ENCODE results near the gene STMND1. TPM values are rescaled to one million over a fixed set of nuclear protein-coding genes. Genes with fewer than 3 reads are reported as not detected.

The STMND1 gene
- not detected in 2 replicates for total RNA-seq
- polyA plus RNA-seq: not detected in 2 replicates

DNA sequence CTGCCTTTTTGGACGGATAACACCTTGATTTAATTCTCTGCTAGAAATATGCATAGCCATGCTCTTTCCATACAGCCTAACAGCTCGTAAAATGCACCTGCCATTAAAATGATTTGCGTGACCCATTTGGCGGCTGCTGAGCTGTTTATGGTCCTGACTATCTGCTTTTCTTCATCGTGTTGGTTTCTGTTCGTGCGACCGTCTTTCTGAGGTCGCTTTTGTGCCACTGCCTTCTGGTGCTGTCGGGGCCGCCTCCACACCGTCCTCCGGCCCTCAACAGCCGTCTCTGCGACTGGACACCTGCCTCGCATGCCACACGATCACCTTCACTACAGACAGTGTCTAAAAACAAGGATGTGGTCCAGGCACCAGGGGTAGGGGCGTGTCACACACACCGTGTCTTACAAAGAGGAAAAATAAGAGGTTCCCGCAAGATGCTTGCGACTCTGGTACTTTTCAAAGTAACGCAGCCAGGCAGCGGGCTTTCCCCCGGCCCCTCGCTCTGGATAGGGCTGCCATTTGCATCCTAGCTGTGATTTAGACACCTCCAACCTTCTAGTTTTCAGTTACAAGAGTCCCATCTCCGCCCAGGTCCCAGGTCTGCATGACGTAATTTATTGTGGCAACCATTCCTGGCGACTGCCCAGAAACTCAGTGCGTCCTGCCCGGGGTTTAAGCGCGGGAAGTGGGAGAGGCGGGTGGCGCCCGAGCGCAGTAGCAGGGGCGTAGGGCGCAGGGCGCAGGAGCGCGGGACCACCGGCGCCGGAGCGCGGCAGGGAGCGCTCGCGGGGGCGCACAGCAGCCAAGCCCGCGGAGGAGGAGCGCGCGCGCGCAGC is at the start of gene STMND1:
Gene STMND1, plus strand, starts transcription at position 629 of the 836 bp plus-strand sequence. CDS start 208 bp downstream, outside the sequence.
- DNase-seq (ENCODE audit: low read depth in 1 of 2, low spot score in 1 of 2): peak; percentile 45
- H3K27me3 ChIP-seq: peaks cover 40% of the 10 kb centered on the region
- H3K4me1 ChIP-seq (ENCODE audit: low read depth): peaks cover 11% of the 10 kb centered on the region
- H3K4me3 ChIP-seq: peak within 1 kb of the TSS; percentile 34
- H3K9me3 ChIP-seq (ENCODE audit: low read depth): no peaks in the 10 kb centered on the region
- no peaks in the 10 kb centered on the region for H3K36me3 ChIP-seq
- H3K27ac ChIP-seq: no peak within 1 kb of the TSS
- no peak for TF ChIP-seq CTCF (IDR thresholded peaks at IDR 0.05; ENCODE audit: low read depth, low read length)

DNA sequence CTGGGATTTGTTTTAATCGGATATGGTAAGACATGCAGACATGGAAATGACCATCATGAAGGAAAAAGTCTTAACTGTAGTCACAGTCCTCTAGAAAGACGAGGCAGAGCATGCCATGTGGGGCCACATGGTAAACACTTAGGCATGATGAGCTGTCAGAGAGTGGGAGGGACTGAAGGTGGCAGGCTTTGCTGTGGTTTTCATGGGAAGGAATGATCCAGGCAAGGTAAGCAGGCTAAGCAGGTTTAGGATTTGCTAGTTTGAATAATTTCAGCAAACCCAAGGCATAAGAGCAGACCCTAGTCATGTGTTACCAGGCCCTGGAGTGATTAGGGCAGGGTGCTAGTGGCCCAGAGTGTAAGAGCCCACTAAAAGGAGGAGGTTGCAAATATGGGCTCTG is 47.2 kb upstream of the STMND1 start:
- DNase-seq (ENCODE audit: low read depth in 1 of 2, low spot score in 1 of 2): no peak
- Histone ChIP-seq H3K4me1 (ENCODE audit: low read depth) (no peaks in the 10 kb centered on the region), H3K36me3 (no peaks in the 10 kb centered on the region), H3K27ac (no peak overlapping the region), H3K9me3 (ENCODE audit: low read depth) (no peaks in the 10 kb centered on the region), H3K27me3 (no peaks in the 10 kb centered on the region), H3K4me3 (no peak overlapping the region)
- TF ChIP-seq CTCF (IDR thresholded peaks at IDR 0.05; ENCODE audit: low read depth, low read length): no peak

DNA sequence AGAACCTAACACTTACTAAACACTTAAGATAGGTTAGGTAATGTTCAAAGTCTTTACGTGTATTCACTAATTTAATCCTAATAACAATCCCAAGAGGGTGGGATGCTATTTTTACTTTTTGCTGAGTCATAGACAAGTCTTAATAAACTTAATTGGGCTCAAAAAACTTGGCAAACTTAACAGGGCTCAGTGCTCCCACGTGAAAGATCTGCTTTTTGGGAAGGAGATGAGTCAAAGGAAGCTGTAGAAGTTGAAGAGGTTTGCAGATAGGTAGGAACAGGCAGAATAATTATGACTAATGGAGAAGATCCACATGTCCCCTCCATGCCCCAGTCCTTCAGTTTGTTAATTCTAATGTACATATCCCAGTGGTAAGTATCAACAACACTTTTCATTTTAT is 44.5 kb upstream of the STMND1 start:
- Histone ChIP-seq H3K36me3 (no peaks in the 10 kb centered on the region), H3K4me3 (no peak overlapping the region), H3K4me1 (ENCODE audit: low read depth) (no peaks in the 10 kb centered on the region), H3K27me3 (no peaks in the 10 kb centered on the region), H3K27ac (no peak overlapping the region), H3K9me3 (ENCODE audit: low read depth) (no peaks in the 10 kb centered on the region)
- TF ChIP-seq CTCF (IDR thresholded peaks at IDR 0.05; ENCODE audit: low read depth, low read length): no peak
- peak in 1 of 2 donors; percentile 21 for DNase-seq (ENCODE audit: low read depth in 1 of 2, low spot score in 1 of 2)

- no peak for TF ChIP-seq CTCF (IDR thresholded peaks at IDR 0.05; ENCODE audit: low read depth, low read length)
- DNase-seq (ENCODE audit: low read depth in 1 of 2, low spot score in 1 of 2): no peak
- no peak overlapping the region for H3K4me3 ChIP-seq
- H3K27ac ChIP-seq: no peak overlapping the region
- no peaks in the 10 kb centered on the region for H3K36me3 ChIP-seq
- peaks cover under 1% of the 10 kb centered on the region for H3K27me3 ChIP-seq
- H3K4me1 ChIP-seq (ENCODE audit: low read depth): no peaks in the 10 kb centered on the region
- no peaks in the 10 kb centered on the region for H3K9me3 ChIP-seq (ENCODE audit: low read depth)
These were observed 43.3 kb upstream of the STMND1 start for GRCh38 chr6:17058550-17058949.

GRCh38 chr6:17059022-17059421 is 42.8 kb upstream of the STMND1 start:
- no peak overlapping the region for H3K27ac ChIP-seq
- H3K36me3 ChIP-seq: no peaks in the 10 kb centered on the region
- no peaks in the 10 kb centered on the region for H3K4me1 ChIP-seq (ENCODE audit: low read depth)
- no peaks in the 10 kb centered on the region for H3K9me3 ChIP-seq (ENCODE audit: low read depth)
- no peak overlapping the region for H3K4me3 ChIP-seq
- H3K27me3 ChIP-seq: peaks cover 3% of the 10 kb centered on the region
- DNase-seq (ENCODE audit: low read depth in 1 of 2, low spot score in 1 of 2): peak in 1 of 2 donors; percentile 10
- TF ChIP-seq CTCF (IDR thresholded peaks at IDR 0.05; ENCODE audit: low read depth, low read length): no peak

All from cardiac muscle cell (in vitro differentiated cells and primary cell).